ENCODE measurements around the gene IRF6.
"Not testable (repeated sequence)": the region's sequence is repeated elsewhere in the genome, so short reads cannot be mapped to it uniquely, and the experiment has no call there.

The IRF6 gene

GRCh38 chr1:209823143-209824041, 17.4 kb upstream of the IRF6 start:
- DNase-seq (ENCODE audit: low read depth in 2 of 2), result no peak

- DNase-seq (ENCODE audit: low read depth in 2 of 2), result no peak
These were observed 16.8 kb upstream of the IRF6 start for GRCh38 chr1:209822706-209823105.

GRCh38 chr1:209820986-209821385, 15.0 kb upstream of the IRF6 start:
- DNase-seq (ENCODE audit: low read depth in 2 of 2), result no peak

GRCh38 chr1:209819058-209819457, 13.1 kb upstream of the IRF6 start:
- no peak for DNase-seq (ENCODE audit: low read depth in 2 of 2)

- no peak for DNase-seq (ENCODE audit: low read depth in 2 of 2)
These were observed 11.7 kb upstream of the IRF6 start for GRCh38 chr1:209817691-209818090.

- no peak for DNase-seq (ENCODE audit: low read depth in 2 of 2)
These were observed 11.0 kb upstream of the IRF6 start for GRCh38 chr1:209816923-209817322.

- no peak for DNase-seq (ENCODE audit: low read depth in 2 of 2)
These were observed 10.0 kb upstream of the IRF6 start for GRCh38 chr1:209815931-209816341.

- DNase-seq (ENCODE audit: low read depth in 2 of 2), result no peak
These were observed 9.5 kb upstream of the IRF6 start for GRCh38 chr1:209815490-209815889.

GRCh38 chr1:209813902-209814301, 8.0 kb upstream of the IRF6 start:
- DNase-seq (ENCODE audit: low read depth in 2 of 2), result no peak

GRCh38 chr1:209810783-209811182, 4.8 kb upstream of the IRF6 start:
- no peak for DNase-seq (ENCODE audit: low read depth in 2 of 2)

GRCh38 chr1:209809611-209810010, 3.7 kb upstream of the IRF6 start:
- no peak for DNase-seq (ENCODE audit: low read depth in 2 of 2)

GRCh38 chr1:209808059-209808581, 2.2 kb upstream of the IRF6 start:
- DNase-seq (ENCODE audit: low read depth in 2 of 2), result no peak

GRCh38 chr1:209807509-209807908, 1.6 kb upstream of the IRF6 start:
- no peak for DNase-seq (ENCODE audit: low read depth in 2 of 2)

- no peak for DNase-seq (ENCODE audit: low read depth in 2 of 2)
These were observed 581 bp downstream of the IRF6 start for GRCh38 chr1:209805341-209805781.

- no peak for DNase-seq (ENCODE audit: low read depth in 2 of 2)
These were observed 2.4 kb downstream of the IRF6 start for GRCh38 chr1:209803568-209803967.

GRCh38 chr1:209802780-209803152, 3.2 kb downstream of the IRF6 start:
- DNase-seq (ENCODE audit: low read depth in 2 of 2), result no peak

- no peak for DNase-seq (ENCODE audit: low read depth in 2 of 2)
These were observed 3.7 kb downstream of the IRF6 start for GRCh38 chr1:209802117-209802779.

- DNase-seq (ENCODE audit: low read depth in 2 of 2), result no peak
These were observed 4.7 kb downstream of the IRF6 start for GRCh38 chr1:209800984-209801834.

- DNase-seq (ENCODE audit: low read depth in 2 of 2), result no peak
These were observed 7.8 kb downstream of the IRF6 start for GRCh38 chr1:209797978-209798639.

- DNase-seq (ENCODE audit: low read depth in 2 of 2), result not testable (repeated sequence)
These were observed 12.2 kb downstream of the IRF6 start for GRCh38 chr1:209793711-209794110.

GRCh38 chr1:209791920-209792319, 14.0 kb downstream of the IRF6 start:
- no peak for DNase-seq (ENCODE audit: low read depth in 2 of 2)

All from stimulated activated CD8-positive, alpha-beta memory T cell treated with anti-CD3 and anti-CD28 coated beads, Interleukin-15, amount 100 ng/mL, for 4 hours (primary cell).